ENCODE data around the gene DHRSX.
"Not testable (repeated sequence)": the region's sequence is repeated elsewhere in the genome, so short reads cannot be mapped to it uniquely, and the experiment has no call there.

The DHRSX gene

DNA sequence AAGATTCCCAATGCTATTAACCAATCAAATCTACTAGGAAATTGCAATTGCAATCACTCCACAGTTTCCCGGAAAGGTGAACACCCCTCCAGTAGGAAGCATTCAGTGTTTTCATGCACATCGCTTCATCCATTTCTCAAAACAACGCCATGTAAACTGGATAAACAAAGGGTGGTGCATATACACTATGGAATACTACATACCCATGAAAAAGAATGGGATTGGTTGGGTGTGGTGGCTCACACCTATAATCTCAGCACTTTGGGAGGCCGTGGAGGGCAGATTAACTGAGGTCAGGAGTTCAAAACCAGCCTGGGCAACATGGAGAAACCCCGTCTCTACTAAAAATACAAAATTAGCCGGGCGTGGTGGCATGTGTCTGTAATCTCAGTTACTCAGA, 29.1 kb downstream of the DHRSX start:
- DNase-seq, result no peak

DNA sequence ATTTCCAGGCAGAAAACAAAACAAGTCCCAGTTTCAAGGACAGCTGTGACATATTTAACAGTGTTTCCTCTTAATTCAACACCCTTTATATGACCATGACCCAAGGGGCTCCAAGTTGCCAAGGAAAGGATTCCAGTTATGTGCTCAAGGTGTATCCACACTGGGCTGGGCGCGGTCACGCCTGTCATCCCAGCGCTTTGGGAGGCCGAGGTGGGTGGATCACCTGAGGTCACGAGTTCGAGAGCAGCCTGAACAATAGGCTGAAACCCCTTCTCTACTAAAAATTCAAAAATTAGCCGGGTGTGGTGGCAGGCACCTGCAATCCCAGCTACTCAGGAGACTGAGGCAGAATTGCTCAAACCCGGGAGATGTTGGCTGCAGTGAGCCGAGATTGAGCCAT, 29.6 kb downstream of the DHRSX start:
- DNase-seq, result not testable (repeated sequence)

DNA sequence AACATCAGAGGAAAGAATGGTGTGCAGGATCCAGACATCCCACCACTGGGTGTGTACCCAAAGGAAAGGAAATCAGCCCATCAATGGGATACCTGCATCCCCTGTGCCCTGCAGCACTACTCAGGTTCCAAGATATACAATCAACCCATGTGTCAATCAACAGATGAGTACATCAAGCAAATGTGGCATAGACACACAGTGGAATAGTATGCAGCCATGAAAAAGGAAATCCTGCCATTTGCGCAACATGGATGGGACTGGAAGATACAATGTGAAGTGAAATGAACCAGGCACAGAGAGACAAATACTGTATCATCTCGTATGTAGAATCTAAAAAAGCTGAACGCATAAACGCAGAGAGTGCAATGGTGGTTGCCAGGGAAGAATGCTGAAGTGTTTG, 30.9 kb downstream of the DHRSX start:
- not testable (repeated sequence) for DNase-seq

DNA sequence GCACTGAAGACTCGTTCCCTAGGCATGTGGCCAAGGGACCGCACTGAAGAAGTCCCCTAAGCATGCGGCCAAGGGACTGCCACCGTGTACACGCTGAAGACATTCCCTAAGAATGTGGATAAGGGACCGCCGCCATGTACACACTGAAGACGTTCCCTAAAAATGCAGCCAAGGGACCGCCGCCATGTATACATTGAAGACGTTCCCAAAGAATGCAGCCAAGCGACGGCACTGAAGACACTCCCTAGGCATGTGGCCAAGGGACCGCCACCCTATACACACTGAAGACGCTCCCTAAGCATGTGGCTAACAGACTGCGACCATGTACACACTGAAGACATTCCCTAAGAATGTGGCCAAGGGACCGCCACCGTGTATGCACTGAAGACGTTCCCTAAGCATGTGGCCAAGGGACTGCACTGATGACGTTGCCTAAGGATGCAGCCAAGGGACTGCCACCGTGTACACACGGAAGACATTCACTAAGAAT, 31.5 kb downstream of the DHRSX start:
- DNase-seq, result no peak

DNA sequence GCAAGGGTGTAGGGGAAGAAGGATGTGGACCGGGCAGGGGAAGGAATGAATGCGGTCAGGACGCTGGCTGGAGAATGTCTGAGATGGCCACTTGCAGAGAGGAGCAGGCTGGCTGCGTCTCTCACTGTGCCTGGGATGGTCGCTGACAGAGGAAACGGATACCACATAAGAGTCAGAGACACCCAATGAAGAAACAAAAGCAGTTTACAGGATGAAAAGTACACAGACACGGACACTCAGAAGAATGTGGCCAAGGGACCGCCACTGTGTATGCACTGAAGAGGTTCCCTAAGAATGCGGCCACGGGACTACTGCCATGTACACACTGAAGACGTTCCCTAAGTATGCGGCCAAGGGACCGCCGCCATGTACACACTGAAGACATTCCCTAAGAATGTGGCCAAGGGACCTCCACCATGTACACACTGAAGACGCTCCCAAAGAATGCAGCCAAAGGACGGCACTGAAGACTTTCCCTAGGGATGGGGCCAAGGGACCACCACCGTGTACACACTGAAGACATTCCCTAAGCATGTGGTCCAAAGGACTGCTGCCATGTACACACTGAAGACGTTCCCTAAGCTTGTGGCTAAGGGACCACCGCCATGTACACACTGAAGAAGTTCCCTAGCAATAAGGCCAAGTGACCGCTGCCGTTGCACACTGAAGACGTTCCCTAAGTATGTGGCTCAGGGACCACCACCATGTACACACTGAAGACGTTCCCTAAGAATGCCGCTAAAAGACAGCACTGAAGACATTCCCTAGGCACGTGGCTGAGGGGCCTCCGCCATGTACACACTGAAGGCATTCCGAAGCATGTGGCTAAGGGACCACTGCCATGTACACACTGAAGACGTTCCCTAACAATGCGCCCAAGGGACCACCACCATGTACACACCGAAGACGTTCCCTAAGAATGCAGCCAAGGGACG, 32.2 kb downstream of the DHRSX start:
- no peak for DNase-seq

DNA sequence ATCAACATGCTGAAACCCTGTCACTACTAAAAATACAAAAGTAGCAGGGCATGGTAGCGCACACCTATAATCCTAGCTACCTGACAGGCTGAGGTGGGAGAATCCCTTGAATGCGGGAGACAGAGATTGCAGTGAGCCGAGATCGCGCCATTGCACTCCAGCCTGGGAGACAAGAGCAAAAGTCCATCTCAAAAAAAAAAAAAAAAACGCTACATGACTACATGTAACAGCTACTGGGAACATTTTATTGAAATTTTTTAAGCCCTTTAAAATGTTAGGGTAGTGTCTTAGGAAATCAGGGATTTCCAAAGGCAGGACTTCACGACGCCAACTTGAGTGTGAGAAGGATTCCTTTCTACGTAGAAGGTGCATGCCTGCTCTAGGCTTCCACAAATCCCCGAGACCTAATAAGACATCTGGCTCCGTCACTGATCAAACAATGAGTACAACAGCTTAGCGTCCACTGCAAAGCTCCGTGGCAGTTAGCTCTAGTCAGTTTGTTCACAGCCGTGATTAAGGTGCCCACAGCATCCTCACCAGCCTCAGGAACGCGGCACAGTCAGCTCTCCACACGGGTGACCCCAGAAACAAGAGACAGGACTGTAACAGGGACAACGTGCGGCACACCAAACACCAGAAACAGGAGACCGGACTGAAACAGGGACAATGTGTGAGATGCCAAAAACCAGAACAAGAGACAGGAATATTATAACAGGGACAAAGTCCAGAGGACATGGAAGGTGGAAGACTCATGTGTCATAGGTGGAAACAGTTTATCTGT, 33.7 kb downstream of the DHRSX start:
- no peak for DNase-seq

DNA sequence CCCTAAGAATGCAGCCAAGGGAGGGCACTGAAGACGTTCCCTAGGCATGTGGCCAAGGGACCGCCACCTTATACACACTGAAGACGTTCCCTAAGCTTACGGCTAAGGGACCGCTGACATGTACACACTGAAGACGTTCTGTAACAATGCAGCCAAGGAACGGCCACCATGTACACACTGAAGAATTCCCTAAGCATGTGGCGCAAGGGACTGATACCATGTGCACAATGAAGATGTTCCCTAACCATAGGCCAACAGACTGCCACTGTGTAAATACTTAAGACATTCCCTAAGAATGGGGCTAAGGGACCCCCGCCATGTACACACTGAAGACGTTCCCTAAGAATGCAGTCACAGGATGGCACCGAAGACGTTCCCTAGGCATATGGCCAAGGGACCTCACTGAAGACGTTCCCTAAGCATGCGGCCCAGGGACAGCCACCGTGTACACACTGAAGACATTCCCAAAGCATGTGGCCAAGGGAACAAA, 36.1 kb downstream of the DHRSX start:
- no peak for DNase-seq

DNA sequence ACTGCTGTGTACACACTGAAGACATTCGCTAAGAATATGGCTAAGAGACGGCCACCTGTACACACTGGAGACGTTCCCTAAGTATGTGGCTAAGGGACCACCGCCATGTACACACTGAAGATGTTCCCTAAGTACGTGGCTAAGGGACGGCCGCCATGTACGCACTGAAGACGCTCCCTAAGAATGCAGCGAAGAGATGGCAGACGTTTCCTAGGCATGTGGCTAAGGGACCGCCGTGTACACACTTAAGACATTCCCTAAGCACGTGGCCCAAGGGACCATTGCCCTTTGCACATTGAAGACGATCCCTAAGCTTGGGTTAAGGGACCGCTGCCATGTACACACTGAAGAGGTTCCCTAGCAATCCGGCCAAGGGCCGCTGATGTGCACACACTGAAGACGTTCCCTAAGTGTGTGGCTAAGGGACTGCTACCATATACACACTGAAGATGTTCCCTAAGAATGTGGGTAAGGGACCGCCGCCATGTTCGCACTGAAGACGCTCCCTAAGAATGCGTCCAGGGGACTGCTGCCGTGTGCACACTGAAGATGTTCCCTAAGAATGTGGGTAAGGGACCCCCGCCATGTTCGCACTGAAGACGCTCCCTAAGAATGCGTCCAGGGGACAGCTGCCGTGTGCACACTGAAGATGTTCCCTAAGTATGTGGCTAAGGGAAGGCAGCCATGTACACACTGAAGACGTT, 36.7 kb downstream of the DHRSX start:
- DNase-seq, result no peak

DNA sequence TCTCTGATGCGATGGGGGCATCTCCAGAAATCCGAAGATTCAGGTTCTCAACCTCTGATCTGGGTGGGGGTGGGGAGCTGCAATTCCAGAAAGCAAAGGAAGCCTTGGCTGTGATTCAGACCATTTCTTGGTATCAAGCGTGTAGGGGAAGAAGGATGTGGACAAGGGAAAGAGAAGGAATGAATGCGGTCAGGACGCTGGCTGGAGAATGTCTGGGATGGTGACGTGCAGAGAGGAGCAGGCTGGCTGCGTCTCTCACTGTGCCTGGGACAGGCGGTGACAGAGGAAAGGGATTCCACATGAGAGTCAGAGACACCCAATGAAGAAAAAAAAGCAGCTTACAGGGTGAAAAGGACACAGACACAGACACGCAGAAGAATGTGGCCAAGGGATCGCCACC, 37.3 kb downstream of the DHRSX start:
- DNase-seq, result not testable (repeated sequence)

DNA sequence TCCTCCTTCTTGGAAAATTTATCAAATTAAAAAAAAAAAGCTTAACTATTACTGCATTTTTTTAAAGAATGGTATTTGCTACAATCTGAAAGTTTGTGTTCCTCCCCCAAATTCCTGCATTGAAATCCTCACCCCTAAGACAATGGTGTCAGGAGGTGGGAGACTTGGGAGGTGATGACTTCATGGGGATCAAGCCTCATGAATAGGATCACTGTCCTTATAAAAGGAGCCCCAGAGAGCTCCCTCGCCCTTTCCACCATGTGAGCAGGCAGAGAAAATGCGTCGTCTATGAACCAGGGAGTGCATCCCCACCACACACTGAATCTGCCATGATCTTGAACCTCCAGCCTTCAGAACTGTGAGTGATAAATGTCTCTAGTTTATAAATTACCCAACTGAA, 38.0 kb downstream of the DHRSX start:
- no peak for DNase-seq

DNA sequence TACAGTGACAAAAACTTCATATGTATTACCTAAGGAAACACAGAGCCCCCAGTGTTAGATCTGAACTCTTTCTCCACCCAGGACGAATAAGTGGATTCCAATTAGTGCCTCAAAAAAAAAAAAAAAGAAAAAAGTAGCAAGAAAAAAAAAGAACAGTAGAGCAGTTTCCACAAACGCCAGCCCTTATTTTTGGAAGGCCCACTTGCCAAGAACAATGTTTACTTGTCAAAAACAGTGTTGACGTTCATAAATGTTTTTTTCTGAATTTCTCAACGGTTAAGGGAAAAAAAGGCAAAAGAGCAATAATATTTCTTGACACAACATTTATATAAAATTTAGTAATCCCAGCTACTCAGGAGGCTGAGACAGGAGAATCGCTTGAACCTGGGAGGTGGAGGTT, 38.7 kb downstream of the DHRSX start:
- no peak for DNase-seq

DNA sequence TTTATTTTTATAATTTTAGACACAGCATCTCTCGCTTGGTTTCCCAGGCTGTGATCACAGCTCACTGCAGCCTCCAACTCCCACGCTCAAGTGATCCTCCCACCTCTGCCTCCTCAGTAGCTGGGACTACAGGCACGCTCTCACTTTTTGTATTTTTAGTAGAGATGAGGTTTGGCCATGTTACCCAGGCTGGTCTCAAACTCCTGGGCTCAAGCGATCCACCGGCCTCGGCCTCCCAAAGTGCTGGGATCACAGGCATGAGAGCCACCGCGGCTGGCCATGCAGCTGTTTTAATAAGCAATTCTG, 39.1 kb downstream of the DHRSX start:
- no peak for DNase-seq

DNA sequence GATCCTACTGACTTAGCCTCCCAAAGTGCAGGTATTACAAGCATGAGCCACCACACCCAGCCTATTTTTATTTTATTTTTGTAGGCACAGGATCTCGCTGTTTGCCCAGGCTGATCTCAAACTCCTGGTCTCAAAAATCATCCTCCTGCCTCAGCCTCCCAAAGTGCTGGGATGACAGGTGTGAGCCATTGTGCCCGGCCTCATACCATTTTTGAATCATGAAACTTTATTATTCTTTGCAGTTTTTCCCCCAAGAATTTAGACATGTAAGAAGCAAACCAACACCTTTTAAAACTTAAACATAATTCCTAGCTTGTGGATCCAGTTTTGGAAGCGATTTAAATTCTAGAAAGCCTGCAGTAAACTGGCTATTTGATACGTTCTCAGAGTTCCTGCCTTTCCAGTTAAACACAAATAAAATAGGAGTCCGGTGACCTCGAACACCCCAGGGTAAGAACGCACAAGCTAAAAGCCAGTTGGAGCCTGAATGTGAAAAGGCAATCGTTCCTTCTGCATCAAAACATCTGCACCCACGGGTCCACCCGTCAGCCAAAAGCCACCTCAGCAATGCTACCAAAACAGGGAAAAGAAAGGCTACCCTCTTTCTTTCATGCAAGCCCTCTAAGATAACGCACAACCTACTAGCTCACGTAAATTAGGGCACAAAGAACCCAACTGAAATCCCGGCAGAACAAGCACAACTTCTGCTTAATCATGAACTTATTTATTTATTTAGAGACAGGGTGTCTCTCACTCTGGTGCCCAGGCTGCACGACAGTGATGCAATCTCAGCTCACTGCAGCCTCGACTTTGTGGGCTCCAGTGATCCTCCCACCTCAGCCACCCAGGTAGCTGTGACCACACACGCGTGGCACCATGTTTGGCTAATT, 39.7 kb downstream of the DHRSX start:
- not testable (repeated sequence) for DNase-seq

DNA sequence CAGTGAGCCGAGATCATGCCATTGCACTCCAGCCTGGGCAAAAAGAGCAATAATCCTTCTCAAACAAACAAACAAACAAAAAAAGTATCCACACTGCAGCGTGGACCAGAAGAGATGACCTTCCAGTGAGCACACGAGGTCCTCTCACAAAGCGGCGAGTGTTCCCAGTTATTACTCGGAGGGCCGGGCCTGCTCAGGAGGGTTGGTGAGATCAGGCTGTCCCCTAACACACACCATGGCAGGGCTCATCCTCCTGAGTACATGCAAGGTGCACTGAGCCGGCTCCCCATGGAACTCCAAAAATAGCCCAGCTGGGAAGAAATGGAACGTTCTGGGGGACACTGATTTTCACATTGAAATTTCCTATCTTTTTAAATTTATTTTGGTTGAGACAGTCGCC, 40.7 kb downstream of the DHRSX start:
- not testable (repeated sequence) for DNase-seq

DNA sequence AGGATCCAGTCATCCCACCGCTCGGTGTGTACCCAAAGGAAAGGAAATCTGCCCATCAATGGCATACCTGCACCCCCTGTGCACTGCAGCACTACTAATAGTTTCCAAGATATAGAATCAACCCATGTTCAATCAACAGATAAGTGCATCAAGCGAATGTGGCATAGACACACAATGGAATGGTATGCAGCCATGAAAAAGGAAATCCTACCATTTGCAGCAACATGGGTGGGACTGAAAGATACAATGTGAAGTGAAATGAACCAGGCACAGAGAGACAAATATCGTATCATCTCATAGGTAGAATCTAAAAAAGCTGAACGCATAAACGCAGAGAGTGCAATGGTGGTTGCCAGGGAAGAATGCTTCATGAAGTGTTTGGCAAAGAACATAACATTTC, 42.5 kb downstream of the DHRSX start:
- no peak for DNase-seq

DNA sequence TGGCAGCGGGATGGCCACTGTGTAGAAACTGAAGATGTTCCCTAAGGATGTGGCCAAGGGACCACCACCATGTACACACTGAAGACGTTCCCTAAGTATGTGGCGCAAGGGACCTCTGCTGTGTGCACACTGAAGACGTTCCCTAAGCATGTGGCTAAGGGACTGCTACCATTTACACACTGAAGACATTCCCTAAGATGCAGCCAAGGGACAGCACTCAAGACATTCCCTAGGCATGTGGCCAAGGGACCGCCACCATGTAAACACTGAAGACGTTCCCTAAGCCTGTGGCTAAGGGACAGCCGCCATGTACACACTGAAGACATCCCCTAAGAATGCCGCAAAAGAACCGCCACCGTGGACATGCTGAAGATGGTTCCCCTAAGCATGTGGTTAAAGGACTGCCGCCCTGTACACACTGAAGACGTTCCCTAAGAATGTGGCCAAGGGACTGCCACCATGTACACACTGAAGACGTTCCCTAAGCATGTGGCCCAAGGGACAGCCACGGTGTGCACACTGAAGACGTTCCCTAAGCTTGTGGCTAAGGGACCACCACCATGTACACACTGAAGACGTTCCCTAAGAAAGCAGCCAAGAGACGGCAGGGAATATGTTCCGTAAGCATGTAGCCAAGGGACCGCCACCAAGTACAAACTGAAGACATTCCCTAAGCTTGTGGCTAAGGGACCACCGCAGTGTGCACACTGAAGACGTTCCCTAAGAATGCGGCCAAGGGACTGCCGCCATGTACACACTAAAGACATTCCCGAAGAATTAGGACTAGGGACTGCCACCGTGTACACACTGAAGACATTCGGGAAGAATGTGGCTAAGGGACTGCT, 43.3 kb downstream of the DHRSX start:
- no peak for DNase-seq

DNA sequence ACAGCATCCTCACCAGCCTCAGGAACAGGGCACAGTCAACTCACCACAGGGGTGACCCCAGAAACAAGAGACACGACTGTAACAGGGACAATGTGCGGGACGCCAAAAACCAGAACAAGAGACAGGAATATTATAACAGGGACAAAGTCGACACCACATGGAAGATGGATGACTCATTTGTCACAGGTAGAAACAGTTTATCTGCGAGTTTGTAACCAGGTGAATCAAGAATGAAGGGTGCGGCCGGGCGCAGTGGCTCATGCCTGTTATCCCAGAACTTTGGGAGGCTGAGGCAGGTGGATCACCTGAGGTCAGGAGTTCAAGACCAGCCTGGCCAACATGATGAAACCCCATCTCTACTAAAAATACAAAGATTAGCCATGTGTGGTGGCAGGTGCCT, 44.7 kb downstream of the DHRSX start:
- DNase-seq, result not testable (repeated sequence)

DNA sequence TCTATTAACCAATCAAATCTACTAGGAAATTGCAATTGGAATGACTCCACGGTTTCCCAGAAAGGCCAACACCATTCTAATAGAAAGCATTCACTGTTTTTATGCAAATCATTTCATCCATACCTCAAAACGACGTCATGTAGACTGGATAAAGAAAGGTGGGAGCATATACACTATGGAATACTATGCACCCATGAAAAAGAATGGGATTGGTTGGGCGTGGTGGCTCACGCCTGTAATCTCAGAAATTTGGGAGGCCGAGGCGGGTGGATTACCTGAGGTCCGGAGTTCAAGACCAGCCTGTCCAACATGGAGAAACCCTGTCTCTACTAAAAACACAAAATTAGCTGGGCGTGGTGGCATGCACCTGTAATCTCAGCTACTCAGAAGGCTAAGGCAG, 46.2 kb downstream of the DHRSX start:
- not testable (repeated sequence) for DNase-seq

DNA sequence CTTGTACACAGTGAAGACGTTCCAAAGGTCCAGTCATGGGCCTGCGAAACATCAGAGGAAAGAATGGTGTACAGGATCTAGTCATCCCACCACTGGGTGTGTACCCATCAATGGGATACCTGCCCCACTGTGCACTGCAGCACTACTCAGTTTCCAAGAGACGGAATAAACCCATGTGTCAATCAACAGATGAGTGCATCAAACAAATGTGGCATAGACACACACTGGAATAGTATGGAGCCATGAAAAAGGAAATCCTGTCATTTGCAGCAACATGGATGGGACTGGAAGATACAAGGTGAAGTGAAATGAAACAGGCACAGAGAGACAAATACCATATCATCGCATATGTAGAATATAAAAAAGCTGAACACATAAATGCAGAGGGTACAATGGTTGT, 48.0 kb downstream of the DHRSX start:
- no peak for DNase-seq

DNA sequence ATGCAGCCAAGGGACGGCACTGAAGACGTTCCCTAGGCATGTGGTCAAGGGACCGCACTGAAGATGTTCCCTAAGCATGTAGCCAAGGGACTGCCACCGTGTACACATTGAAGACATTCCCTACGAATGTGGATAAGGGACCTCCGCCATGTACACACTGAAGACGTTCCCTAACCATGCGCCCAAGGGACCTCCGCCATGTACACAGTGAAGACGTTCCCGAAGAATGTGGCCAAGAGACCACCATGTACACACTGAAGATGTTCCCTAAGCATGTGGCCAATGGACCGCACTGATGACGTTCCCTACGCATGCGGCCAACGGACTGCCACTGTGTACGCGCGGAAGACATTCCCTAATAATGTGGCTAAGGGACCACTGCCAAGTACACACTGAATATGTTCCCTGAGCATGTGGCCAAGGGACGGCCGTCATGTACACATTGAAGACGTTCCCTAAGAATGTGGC, 48.4 kb downstream of the DHRSX start:
- DNase-seq, result no peak

Data from NCI-H774 (cell line).